GM19025 (cell line): ENCODE data around the gene CLIP3.

ENCODE experiments used
- ATAC-seq: cut with Tn5 transposase; IDR thresholded peaks from one replicate; pipeline ENCODE4 v1.9.1; 2021; ENCODE audit warnings: mild to moderate bottlenecking, low read depth, moderate library complexity; ENCODE audit not compliant: unreplicated experiment

Gene CLIP3

DNA sequence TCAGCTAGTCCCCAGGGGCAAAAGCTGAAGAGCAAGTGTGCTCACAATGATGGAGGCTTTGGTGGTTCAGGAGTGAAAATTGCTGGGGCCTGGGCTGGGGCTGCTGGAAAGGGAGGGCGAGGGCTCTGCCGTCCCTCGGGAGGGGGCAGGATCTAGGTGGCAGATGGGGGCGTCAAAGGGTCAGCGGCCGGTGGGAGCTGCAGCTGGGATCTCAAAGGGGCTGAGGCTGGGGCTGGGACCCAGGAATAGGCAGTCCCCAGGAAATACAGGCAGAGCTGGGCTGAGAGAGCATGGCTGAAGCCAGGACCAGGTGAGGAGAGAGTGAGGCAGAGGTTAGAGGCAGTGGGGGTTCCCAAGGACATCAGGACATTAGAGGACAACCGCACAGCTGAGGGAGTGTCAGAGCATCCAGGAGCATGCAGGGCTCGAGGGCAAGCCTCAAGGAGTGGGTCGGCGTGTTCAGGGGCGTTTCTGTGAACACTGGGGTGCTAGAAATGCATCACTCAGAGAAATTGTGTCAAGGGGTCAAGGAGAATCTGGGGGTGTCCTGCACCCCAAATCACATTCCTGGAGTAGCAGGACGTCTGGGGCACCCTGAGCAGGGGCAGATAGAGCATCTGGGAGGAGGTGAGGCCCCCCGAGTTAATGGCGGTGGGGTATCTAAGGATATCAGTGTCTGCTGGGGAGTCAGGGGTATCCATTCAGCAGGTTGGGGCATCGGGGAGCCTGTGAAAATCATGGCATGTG lies 22.9 kb downstream of the CLIP3 start:
- ATAC-seq = no peak

DNA sequence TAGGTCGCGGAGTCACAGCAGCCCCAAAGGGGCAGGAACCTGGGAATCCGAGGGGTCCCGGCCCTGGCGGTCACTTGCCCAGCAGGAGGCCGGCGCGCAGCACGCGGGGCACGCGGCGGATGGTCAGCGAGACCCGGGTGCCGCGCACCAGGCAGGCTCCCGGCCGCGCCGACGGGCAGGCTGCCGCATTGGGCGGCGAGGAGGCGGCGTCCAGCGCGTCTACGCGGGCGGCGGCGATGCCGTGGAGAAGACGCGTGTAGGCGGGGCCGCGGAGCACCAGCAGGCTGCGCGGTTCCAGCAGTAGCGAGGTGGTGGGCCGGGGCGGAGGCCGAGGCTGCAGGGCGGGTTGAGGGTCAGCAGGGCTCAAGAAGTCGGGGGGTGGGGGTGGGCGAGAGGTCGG lies 23.5 kb downstream of the CLIP3 start:
- ATAC-seq = no peak

- no peak for ATAC-seq
These were observed 24.2 kb downstream of the CLIP3 start, which contains the start of gene SYNE4 for GRCh38 chr19:36008336-36008978. Gene SYNE4, minus strand, starts transcription at chr19:36008813. Its CDS starts 132 bp downstream, at chr19:36008681.

DNA sequence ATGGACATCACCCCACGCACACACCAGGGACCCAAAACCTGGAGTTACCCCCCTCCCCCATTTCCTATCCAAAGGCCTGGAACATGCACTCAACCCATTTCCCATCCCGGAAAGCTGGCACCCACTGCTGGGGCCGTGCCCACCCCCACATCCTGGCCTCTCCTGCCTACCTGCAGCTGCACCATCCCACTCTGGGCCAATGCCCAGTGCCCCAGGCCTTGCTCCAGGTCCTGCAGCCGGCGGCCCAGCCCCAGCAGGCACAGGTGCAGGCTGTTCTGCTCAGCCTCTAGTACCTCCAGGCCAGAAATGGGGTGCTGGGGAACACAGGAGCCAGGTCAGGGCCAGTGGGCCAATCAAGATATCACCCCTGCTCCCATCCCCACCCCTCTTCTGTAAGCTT lies 25.7 kb downstream of the CLIP3 start:
- ATAC-seq = no peak

- ATAC-seq = no peak
These were observed 29.4 kb downstream of the CLIP3 start for GRCh38 chr19:36003284-36003683.

GRCh38 chr19:36001605-36002004 lies 31.1 kb downstream of the CLIP3 start:
- ATAC-seq = no peak

DNA sequence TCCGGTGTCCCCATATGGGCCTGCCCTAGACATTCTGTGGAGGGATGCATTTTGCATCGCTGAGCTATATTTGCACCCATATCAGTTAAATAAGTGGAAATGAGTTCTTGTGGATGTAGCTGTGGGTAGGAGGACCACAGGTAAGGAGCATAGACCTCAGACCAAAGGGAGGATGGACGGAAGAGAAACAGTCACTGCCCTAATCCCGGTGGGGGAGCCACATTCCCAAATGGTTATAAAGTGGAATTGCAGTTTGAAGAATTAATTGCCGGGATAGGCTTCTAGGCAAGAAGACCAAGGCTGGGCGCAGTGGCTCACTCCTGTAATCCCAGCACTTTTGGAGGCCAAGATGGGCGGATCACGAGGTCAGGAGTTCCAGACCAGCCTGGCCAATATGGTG lies 35.9 kb downstream of the CLIP3 start:
- no peak for ATAC-seq

DNA sequence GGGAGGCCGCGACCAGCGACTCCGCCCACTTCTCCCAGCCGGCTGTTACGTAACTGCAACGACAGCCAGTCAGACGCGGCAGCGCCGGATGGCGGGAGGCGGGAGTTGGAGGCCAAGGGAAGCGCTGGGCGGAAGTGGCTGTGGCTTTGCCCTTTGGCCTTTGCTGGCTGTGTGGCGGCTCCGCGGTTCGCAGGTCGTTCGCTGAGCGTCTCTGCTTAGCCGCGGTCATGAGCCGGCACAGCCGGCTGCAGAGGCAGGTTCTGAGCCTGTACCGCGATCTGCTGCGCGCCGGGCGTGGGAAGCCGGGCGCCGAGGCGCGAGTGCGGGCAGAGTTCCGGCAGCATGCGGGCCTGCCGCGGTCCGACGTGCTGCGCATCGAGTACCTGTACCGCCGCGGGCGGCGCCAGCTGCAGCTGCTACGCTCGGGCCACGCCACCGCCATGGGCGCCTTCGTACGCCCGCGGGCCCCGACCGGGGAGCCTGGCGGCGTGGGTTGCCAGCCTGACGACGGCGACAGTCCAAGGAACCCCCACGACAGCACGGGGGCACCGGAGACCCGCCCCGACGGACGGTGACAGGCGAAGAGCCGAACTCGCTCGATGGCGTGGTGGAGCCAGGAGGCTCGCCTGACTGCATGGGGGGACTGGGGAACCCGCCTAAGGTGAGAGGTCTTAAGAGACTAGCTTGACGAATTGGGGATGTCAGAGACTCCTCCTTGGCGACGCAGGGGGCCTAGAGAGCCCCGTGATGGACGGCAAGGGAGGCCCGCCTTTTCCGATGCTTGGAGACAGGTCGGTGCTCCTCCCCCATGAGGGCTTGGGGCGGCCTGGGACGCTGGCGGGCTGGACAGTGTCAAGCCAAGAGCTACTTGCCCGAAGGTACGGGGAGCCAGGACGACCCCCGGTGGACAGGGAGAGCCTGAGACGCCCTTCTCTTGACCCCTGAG lies 37.4 kb downstream of the CLIP3 start, which contains the start of gene SDHAF1:
Gene SDHAF1, plus strand, starts transcription at position 141 of the 946 bp plus-strand sequence. Its CDS starts 87 bp downstream, at position 228.
- peak; percentile 85 for ATAC-seq

GRCh38 chr19:35993923-35994598 lies 38.6 kb downstream of the CLIP3 start:
- ATAC-seq = no peak

DNA sequence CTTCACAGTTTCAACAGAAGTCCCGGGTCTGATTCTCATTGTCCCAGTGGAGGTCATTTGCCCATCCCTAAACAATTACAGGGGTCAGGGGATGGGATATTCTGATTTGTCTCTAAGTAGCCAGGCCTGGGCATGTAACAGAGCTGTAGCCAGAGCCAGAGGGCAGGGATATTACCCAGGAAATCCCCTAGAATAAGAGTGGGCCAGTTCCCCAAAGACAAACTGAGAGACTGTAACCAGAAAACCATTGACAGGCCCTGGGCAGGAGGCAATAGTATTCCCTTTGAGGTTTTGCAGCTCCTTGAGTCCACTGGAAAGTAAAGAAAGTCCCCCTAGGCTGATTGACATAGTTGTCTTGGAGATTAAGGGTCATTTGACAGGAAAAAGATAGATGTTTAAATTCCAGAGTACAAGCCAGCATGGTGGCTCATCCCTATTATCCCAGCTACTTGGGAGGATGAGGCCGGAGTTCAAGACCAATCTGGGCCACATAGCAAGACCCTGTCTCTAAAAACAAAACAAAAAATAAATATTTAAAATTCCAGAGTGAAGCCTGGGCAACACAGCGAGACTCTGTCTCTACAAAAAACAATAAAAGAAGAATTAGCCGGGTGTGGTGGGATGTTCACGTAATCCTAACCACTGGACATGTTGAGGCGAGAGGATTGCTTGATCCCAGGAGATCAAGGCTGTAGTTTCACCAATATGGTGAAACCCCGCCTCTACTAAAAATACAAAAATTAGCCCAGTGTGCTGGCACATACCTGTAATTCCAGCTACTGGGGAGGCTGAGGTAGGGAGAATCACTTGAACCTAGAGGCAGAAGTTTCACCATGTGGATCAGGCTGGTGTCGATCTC lies 39.5 kb downstream of the CLIP3 start:
- no peak for ATAC-seq

GRCh38 chr19:35991731-35992450 lies 40.8 kb downstream of the CLIP3 start:
- ATAC-seq = no peak

- no peak for ATAC-seq
These were observed 41.6 kb downstream of the CLIP3 start for GRCh38 chr19:35990771-35991730.

- ATAC-seq = no peak
These were observed 42.5 kb downstream of the CLIP3 start for GRCh38 chr19:35990156-35990555.

- ATAC-seq = no peak
These were observed 43.8 kb downstream of the CLIP3 start for GRCh38 chr19:35988824-35989223.

DNA sequence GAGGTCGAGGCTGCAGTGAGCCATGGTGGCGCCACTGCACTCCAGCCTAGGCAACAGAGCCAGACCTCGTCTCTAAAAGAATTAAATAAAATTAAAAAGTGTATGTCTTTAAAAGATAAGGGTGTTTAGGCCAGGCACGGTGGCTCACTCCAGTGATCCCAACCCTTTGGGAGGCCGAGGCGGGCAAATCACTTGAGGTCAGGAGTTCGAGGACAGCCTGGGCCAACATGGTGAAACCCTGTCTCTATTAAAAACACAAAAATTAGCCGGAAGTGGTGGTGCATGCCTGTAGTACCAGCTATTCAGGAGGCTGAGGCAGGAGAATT lies 45.1 kb downstream of the CLIP3 start:
- ATAC-seq = no peak

- no peak for ATAC-seq
These were observed 45.8 kb downstream of the CLIP3 start for GRCh38 chr19:35986664-35987570.

GRCh38 chr19:35986111-35986510 lies 46.6 kb downstream of the CLIP3 start:
- no peak for ATAC-seq
